SH-SY5Y (cell line): ENCODE measurements around the gene SPG7.

Experiments
- GATA2 ChIP-seq: IDR thresholded peaks from 2 replicates; pipeline ENCODE4 v1.6.1; 2011; ENCODE audit warnings: mild to moderate bottlenecking, low read depth, low read length
- GATA3 ChIP-seq: IDR thresholded peaks from 2 replicates; pipeline ENCODE4 v1.6.1; 2011; ENCODE audit warnings: low read depth, mild to moderate bottlenecking, low read length, moderate library complexity

- no peak for TF ChIP-seq GATA2
- no peak for TF ChIP-seq GATA3
These were observed 42.3 kb downstream of the SPG7 start for GRCh38 chr16:89550421-89551007.
